CD14-positive monocyte (primary cell): ENCODE results near the gene MTMR12. TPM values are rescaled to one million over a fixed set of nuclear protein-coding genes. Genes with fewer than 3 reads are reported as not detected.

Source experiments
- DNase-seq, 3 donors: peaks; one replicate each; pipeline ENCODE4 v3.0.0-alpha.2; 2011 to 2022
- H2AFZ ChIP-seq: 2 replicates; pipeline ENCODE4 v1.6.0; 2012; ENCODE audit warnings: mild to moderate bottlenecking, low read depth, low read length, inconsistent platforms; ENCODE audit not compliant: insufficient read depth, poor library complexity, severe bottlenecking
- H3K27ac ChIP-seq, 2 donors: 1 replicate in 1 of 2; 2 replicates in 1 of 2; pipeline ENCODE4 v1.5.1; 2012 to 2013; ENCODE audit warnings: low read length in 2 of 2, control low read depth in 1 of 2, inconsistent platforms in 1 of 2, low read depth in 1 of 2, mild to moderate bottlenecking in 1 of 2
- H3K27me3 ChIP-seq, 2 donors: one replicate each; pipeline versions ENCODE4 v1.6.0 to v1.6.1; 2011 to 2013; ENCODE audit warnings: low read length in 2 of 2; ENCODE audit not compliant: control insufficient read depth in 2 of 2, insufficient read depth in 2 of 2
- H3K36me3 ChIP-seq, 2 donors: replicated peaks in 1 of 2; 1 replicate in 1 of 2; 2 replicates in 1 of 2; pipeline versions ENCODE4 v1.5.1 to v1.6.1; 2012 to 2013; ENCODE audit warnings: low read length in 2 of 2, control low read depth in 1 of 2, inconsistent platforms in 1 of 2, mild to moderate bottlenecking in 1 of 2; ENCODE audit not compliant: insufficient read depth in 2 of 2, control insufficient read depth in 1 of 2
- H3K4me1 ChIP-seq, 2 donors: 1 replicate in 1 of 2; 2 replicates in 1 of 2; pipeline versions ENCODE4 v1.5.1 to v1.6.1; 2012 to 2013; ENCODE audit warnings: low read length in 2 of 2, control low read depth in 1 of 2, inconsistent platforms in 1 of 2, mild to moderate bottlenecking in 1 of 2, moderate library complexity in 1 of 2; ENCODE audit not compliant: insufficient read depth in 2 of 2, control insufficient read depth in 1 of 2
- H3K4me2 ChIP-seq: replicated peaks from 2 replicates; pipeline ENCODE3; 2012; ENCODE audit warnings: low read length, moderate library complexity, mild to moderate bottlenecking; ENCODE audit not compliant: poor library complexity, severe bottlenecking; ENCODE audit errors: extremely low read depth
- H3K4me3 ChIP-seq, 3 experiments: fragments of 200-600 bp in 1 of 3; sonication (generic) in 1 of 3; replicated peaks in 1 of 3; 1 replicate in 2 of 3; 2 replicates in 1 of 3; pipeline ENCODE4 v1.5.1; 2011 to 2013; ENCODE audit warnings: low read length in 3 of 3, mild to moderate bottlenecking in 3 of 3, control low read depth in 2 of 3, low read depth in 2 of 3, inconsistent platforms in 1 of 3, moderate library complexity in 1 of 3
- H3K79me2 ChIP-seq: 2 replicates; pipeline ENCODE4 v1.6.0; 2012; ENCODE audit warnings: mild to moderate bottlenecking, control low read depth, inconsistent platforms, low read length, moderate library complexity; ENCODE audit not compliant: insufficient read depth
- H3K9ac ChIP-seq: 2 replicates; pipeline ENCODE4 v1.6.0; 2017; ENCODE audit warnings: low read length, mild to moderate bottlenecking; ENCODE audit not compliant: insufficient read depth, poor library complexity, severe bottlenecking
- H3K9me3 ChIP-seq, 2 donors: replicated peaks in 1 of 2; 1 replicate in 1 of 2; 2 replicates in 1 of 2; pipeline versions ENCODE4 v1.5.1 to v1.6.1; 2012 to 2013; ENCODE audit warnings: low read length in 2 of 2, control low read depth in 1 of 2; ENCODE audit not compliant: control insufficient read depth in 1 of 2, insufficient read depth in 1 of 2
- H4K20me1 ChIP-seq: 2 replicates; pipeline ENCODE4 v1.6.0; 2012; ENCODE audit warnings: mild to moderate bottlenecking, low read length, control low read depth, moderate library complexity; ENCODE audit not compliant: insufficient read depth
- H3K27ac Mint-ChIP-seq, 7 donors: one replicate each; pipeline ENCODE4 v1.8.0; 2020; ENCODE audit warnings: mild to moderate bottlenecking in 7 of 7, mixed read lengths in 7 of 7, moderate library complexity in 6 of 7, inconsistent platforms in 2 of 7
- H3K27me3 Mint-ChIP-seq, 3 donors: one replicate each; pipeline ENCODE4 v1.8.0; 2021 to 2022; ENCODE audit warnings: low read depth in 3 of 3, mild to moderate bottlenecking in 3 of 3, mixed read lengths in 3 of 3, moderate library complexity in 3 of 3, inconsistent platforms in 1 of 3
- H3K36me3 Mint-ChIP-seq, 2 donors: one replicate each; pipeline ENCODE4 v1.8.0; 2020; ENCODE audit warnings: mixed read lengths in 2 of 2, inconsistent platforms in 1 of 2, mild to moderate bottlenecking in 1 of 2
- H3K4me1 Mint-ChIP-seq: one replicate; pipeline ENCODE4 v1.8.0; 2020; ENCODE audit warnings: mild to moderate bottlenecking, mixed read lengths
- H3K4me3 Mint-ChIP-seq, 2 donors: one replicate each; pipeline ENCODE4 v1.8.0; 2020; ENCODE audit warnings: mild to moderate bottlenecking in 2 of 2, mixed read lengths in 2 of 2, moderate library complexity in 1 of 2
- H3K9me3 Mint-ChIP-seq, 7 donors: one replicate each; pipeline ENCODE4 v1.8.0; 2020 to 2022; ENCODE audit warnings: mixed read lengths in 7 of 7, mild to moderate bottlenecking in 6 of 7, moderate library complexity in 6 of 7, inconsistent platforms in 2 of 7
- CTCF ChIP-seq: fragments of 200-600 bp; IDR thresholded peaks from one replicate; pipeline ENCODE4 v1.8.0; 2022; ENCODE audit warnings: antibody characterized with exemption, mild to moderate bottlenecking
- WGBS: methylation state at CpG from one replicate; pipeline ENCODE4 v1.1.5; 2013; ENCODE audit warnings: missing lambda C conversion rate; ENCODE audit not compliant: insufficient coverage; 5-methylcytosine and 5-hydroxymethylcytosine counted together
- intact Hi-C, 2 donors: fragments of 100-400 bp; cut with micrococcal nuclease; formaldehyde crosslinking; loops; one replicate each; pipeline versions ENCODE4 v1.15.0 to v1.15.1; 2023
- polyA plus RNA-seq, 3 donors: library from polyadenylated mRNA; depleted of rRNA in 1 of 3; unstranded in 2 of 3; stranded (reverse) in 1 of 3; fragments of 300-500 nt in 2 of 3; fragments of >200 nt in 1 of 3; fragmentation: Illumina TruSeq in 2 of 3; gene quantifications; 1 replicate in 2 of 3; 2 replicates in 1 of 3; pipeline ENCODE4 v1.2.3, GENCODE V29; 2012 to 2021

Gene MTMR12
- polyA plus RNA-seq, 3 donors: 10.3 to 19.0 (median 17.3) TPM

DNA sequence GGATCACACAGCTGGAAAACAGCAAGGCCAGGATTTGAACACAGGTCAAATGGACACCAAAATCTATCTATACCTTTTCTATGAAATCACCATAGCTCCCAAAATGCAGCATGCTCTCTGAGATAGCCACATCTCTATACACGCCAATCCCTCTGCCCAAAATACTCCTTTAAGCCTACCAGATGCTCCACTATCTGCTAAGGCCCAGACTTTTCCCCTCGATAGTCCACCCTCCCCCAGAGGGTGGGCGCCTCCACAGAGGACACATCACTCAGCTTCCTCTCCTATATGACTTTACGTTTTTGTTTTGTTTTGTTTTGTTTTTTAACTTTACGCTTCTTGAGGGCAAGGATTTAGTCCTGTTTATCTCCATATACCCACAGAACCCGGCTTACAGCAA, 46.8 kb downstream of the MTMR12 start:
- Histone ChIP-seq H3K27ac (no peak overlapping the region), H2AFZ (no peak overlapping the region), H4K20me1 (no peaks in the 10 kb centered on the region), H3K27me3 (no peaks in the 10 kb centered on the region), H3K79me2 (no peaks in the 10 kb centered on the region), H3K4me3 (no peak overlapping the region), H3K9me3 (no peaks in the 10 kb centered on the region), H3K4me2 (no peak overlapping the region), H3K36me3 (peaks cover 78 to 95% of the 10 kb centered on the region in 2 donors), H3K4me1 (peaks cover 0 to 3% of the 10 kb centered on the region in 2 donors), H3K9ac (no peak overlapping the region)
- no peak for DNase-seq
- peaks cover 0 to 1% (median 0%) of the 10 kb centered on the region in 3 donors for H3K27me3 Mint-ChIP-seq
- 71% methylated on average over 2 of the region's 6 CpGs for WGBS
- H3K27ac Mint-ChIP-seq: peak overlapping the region in 3 of 7 donors; percentile 16 to 38 (median 21)
- peaks cover 7% of the 10 kb centered on the region for H3K4me1 Mint-ChIP-seq
- no peak overlapping the region for H3K4me3 Mint-ChIP-seq
- intact Hi-C loops: no loop called here
- peaks cover 78 to 92% of the 10 kb centered on the region in 2 donors for H3K36me3 Mint-ChIP-seq
- H3K9me3 Mint-ChIP-seq: peaks cover 0 to 3% (median 0%) of the 10 kb centered on the region in 7 donors
- no peak for TF ChIP-seq CTCF

DNA sequence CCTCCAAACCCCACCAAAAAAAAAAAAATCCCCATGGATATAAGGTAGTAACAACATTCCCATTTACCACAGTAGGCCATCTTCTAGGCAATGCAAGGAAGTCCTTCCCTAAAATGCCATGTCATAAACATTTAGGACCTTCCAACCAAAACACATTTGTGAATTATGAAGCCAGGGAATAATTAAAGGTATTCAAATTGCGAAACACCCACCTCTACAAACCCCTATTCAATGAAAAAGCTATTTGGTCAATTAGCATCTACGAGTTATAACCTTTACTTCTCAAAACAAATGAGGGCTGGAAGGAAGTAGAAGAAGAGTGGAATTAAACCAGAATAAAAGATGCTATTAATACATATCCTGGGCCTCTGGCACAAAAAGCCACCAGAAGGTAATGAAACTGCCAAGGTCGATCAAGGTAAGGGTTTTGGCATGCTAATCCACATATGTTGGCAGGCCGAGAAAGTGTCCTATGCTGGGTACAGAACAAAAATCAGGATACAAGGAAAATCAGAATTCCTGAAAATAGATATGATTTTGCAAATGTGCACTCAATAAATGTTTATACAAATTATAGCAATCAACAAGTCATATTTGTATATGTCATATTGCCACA, 47.7 kb downstream of the MTMR12 start:
- no peak overlapping the region for H3K4me3 Mint-ChIP-seq
- H3K36me3 Mint-ChIP-seq: peaks cover 74 to 88% of the 10 kb centered on the region in 2 donors
- peaks cover 74 to 92% of the 10 kb centered on the region in 2 donors for H3K36me3 ChIP-seq
- no peaks in the 10 kb centered on the region for H3K79me2 ChIP-seq
- no peak overlapping the region for H3K27ac Mint-ChIP-seq
- H4K20me1 ChIP-seq: no peaks in the 10 kb centered on the region
- H3K27me3 Mint-ChIP-seq: peaks cover 0 to 1% (median 0%) of the 10 kb centered on the region in 3 donors
- H3K9me3 Mint-ChIP-seq: peaks cover 0 to 3% (median 0%) of the 10 kb centered on the region in 7 donors
- no peaks in the 10 kb centered on the region for H3K27me3 ChIP-seq
- TF ChIP-seq CTCF: no peak
- peaks cover 7% of the 10 kb centered on the region for H3K4me1 Mint-ChIP-seq
- H2AFZ ChIP-seq: no peak overlapping the region
- no peak overlapping the region for H3K4me3 ChIP-seq
- H3K9me3 ChIP-seq: no peaks in the 10 kb centered on the region
- H3K4me1 ChIP-seq: peaks cover 0 to 3% of the 10 kb centered on the region in 2 donors
- no peak for DNase-seq
- no peak overlapping the region for H3K4me2 ChIP-seq
- intact Hi-C loops: no loop called here
- no peak overlapping the region for H3K27ac ChIP-seq
- no CpG with 5 or more reads among the region's 4 CpGs for WGBS
- H3K9ac ChIP-seq: no peak overlapping the region
